Mammary epithelial cell (primary cell): ENCODE measurements around the gene FAM32A.

Source experiments
- CTCF ChIP-seq, 2 donors: IDR thresholded peaks in 1 of 2; conservative IDR thresholded peaks in 1 of 2; 2 replicates each; pipeline ENCODE4 v1.5.1; 2011 to 2012; ENCODE audit warnings: inconsistent platforms in 2 of 2, low read length in 2 of 2, mild to moderate bottlenecking in 2 of 2, control low read depth in 1 of 2, low read depth in 1 of 2; ENCODE audit not compliant: insufficient read depth in 1 of 2; ENCODE audit errors: extremely low read depth in 1 of 2
- EZH2 ChIP-seq: IDR thresholded peaks from 2 replicates; pipeline ENCODE4 v1.6.1; 2012; ENCODE audit warnings: low read length, inconsistent platforms, borderline replicate concordance

GRCh38 chr19:16155128-16155527, 30.1 kb upstream of the FAM32A start:
- TF ChIP-seq CTCF (conservative IDR thresholded peaks at IDR 0.05 in 1 of 2, IDR thresholded peaks at IDR 0.05 in 1 of 2; ENCODE audit: extremely low read depth in 1 of 2, insufficient read depth in 1 of 2, low read depth in 1 of 2, low read length in 2 of 2) (no peak), EZH2 (no peak)
